ENCODE measurements around the gene ZP4.

DNA sequence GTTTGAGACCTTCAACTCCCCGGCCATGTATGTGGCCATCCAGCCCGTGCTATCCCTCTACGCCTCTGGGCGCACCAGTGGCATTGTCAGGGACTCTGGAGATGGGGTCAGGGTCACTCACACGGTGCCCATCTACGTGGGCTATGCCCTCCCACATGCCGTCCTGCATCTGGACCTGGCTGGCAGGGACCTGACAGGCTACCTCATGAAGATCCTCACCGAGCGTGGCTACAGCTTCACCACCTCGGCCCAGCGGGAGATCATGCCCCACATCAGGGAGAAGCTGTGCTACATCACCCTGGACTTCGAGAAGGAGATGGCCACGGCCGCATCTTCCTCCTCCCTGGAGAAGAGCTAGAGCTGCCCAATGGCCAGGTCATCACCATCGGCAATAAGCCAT is 36.5 kb upstream of the ZP4 start:
- TF ChIP-seq POLR2A (IDR thresholded peaks at IDR 0.05): no peak
- TF ChIP-seq, protein P1, sequence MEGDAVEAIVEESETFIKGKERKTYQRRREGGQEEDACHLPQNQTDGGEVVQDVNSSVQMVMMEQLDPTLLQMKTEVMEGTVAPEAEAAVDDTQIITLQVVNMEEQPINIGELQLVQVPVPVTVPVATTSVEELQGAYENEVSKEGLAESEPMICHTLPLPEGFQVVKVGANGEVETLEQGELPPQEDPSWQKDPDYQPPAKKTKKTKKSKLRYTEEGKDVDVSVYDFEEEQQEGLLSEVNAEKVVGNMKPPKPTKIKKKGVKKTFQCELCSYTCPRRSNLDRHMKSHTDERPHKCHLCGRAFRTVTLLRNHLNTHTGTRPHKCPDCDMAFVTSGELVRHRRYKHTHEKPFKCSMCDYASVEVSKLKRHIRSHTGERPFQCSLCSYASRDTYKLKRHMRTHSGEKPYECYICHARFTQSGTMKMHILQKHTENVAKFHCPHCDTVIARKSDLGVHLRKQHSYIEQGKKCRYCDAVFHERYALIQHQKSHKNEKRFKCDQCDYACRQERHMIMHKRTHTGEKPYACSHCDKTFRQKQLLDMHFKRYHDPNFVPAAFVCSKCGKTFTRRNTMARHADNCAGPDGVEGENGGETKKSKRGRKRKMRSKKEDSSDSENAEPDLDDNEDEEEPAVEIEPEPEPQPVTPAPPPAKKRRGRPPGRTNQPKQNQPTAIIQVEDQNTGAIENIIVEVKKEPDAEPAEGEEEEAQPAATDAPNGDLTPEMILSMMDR (IDR thresholded peaks at IDR 0.05): no peak
